Loucy (cell line): ENCODE measurements around the gene PPP4C.

Source experiments
- CTCF ChIP-seq: fragments of 200-600 bp; sonication (generic); conservative IDR thresholded peaks from 2 replicates; pipeline ENCODE4 v1.5.1; 2014; ENCODE audit warnings: mild to moderate bottlenecking, antibody characterized with exemption, low read length
- EZH2phosphoT487 ChIP-seq: fragments of 200-600 bp; IDR thresholded peaks from 2 replicates; pipeline ENCODE4 v1.6.1; 2018; ENCODE audit warnings: antibody characterized with exemption, mild to moderate bottlenecking, moderate library complexity, borderline replicate concordance

GRCh38 chr16:30110661-30111060 is 34.9 kb downstream of the PPP4C start:
- TF ChIP-seq CTCF: no peak
- TF ChIP-seq EZH2phosphoT487: no peak
